UCSD-AML1 (cell line): ENCODE results near the gene MTFR1L.

ENCODE experiments used
- DNase-seq: peaks from one replicate; lab custom pipeline; 2025; ENCODE audit not compliant: unreplicated experiment; lab: John Stamatoyannopoulos, UW

The MTFR1L gene

GRCh38 chr1:25861316-25862286, 41.8 kb downstream of the MTFR1L start:
- peak; percentile 83 for DNase-seq

DNA sequence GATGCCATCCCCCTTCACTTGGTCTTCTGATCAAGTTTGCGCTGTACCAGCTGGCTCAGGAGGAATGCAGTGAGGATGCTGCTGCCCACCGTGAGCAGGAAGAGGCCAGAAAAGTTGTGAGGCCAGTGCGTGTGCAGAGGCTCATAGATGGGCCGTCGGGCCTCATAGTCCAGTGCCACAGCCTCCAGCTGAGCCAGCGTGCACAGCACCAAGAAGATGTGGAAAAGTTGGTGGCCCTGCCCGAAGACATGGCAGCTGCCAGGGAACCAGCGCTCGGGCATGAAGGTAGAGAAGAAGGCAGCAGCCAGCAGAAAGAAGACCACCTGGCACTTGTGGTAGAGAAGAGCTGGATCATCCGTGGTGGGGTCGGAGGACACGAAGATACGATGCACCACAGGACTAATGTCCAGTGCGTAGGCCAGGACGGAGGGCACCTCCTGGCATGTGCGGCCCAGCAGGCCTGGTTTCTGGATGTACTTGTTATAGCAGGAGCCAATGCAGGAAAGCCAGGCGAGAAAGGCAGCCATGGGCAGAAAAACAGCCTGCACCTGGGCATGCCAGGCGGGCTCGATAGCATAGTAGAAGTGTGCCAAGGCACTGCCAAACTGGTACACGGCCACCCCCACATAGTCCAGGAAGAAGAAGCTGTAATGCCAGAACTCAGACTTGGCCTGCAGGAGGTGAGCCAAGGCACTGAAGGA, 43.2 kb downstream of the MTFR1L start:
- no peak for DNase-seq

DNA sequence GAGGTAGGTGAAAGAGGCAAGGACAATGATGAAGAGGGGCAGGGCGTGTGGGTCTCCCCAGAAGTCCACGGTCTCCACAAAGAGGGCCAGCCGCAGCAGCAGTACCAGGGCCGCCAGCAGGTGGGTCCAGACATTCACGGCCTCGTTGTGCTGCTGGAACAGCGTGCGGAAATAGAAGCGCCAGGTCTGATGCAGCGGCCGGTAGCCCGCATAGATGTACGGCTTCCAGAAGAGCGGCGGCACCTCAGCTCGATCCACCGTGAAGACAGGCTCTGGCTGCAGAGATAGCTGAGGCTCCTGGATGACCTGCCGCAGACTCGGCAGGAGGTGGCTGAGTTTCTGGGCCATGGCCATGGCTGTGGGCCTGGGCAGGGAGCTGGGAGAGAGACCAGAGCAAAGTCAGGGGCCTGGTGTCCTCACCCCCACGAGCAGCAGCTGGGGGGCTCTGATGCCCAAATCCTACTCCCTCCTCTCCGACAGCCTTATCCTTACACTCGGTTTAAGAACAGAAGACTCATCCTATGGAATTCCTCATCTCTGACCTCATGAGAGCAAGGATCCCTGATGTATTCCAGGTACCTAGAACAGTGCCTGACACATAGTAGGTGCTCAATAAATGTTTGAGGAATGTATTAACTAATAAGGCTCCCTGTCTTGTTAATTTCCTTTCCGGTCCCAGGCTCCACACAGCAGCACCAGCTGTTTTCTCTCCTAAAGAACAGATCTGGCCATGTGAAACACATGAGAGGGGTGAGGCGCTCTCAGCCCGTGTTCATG, 43.9 kb downstream of the MTFR1L start:
- no peak for DNase-seq

DNA sequence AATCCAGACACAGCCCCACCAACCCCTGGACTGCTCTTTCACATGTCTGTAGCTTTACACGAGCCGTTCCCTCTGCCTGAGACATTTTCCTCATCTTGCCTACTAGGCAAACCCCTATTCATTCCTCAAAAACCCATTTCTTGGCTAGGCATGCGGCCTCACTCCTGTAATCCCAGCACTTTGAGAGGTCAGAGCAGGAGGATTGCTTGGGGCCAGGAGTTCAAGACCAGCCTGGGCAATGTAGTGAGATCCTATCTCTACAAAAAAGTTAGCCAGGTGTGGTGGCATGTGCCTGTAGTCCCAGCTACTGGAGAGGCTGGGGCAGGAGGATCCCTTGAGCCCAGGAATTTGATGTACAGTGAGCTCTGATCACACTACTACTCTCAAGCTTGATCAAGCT, 44.7 kb downstream of the MTFR1L start:
- no peak for DNase-seq

DNA sequence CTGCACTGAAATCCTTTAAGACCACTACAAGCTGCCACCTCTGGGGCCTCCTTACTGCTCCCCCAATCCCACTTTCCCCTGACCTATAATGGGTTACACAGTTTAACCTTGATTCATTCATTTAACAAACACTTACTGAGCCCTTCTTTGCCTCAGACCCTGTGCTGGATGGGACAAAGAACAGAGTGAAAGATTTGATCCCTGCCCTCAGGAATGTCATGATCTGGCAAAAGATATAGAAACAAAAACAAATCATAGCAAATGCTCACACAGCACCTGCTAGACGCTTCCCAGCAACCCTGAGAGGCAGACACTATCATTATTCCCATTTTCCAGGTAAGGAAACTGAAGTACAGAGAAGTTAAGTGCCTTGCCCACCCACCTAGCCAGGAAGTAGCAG, 46.5 kb downstream of the MTFR1L start:
- no peak for DNase-seq

GRCh38 chr1:25867210-25867991, 47.6 kb downstream of the MTFR1L start:
- no peak for DNase-seq

GRCh38 chr1:25869909-25870606, 50.3 kb downstream of the MTFR1L start:
- no peak for DNase-seq

DNA sequence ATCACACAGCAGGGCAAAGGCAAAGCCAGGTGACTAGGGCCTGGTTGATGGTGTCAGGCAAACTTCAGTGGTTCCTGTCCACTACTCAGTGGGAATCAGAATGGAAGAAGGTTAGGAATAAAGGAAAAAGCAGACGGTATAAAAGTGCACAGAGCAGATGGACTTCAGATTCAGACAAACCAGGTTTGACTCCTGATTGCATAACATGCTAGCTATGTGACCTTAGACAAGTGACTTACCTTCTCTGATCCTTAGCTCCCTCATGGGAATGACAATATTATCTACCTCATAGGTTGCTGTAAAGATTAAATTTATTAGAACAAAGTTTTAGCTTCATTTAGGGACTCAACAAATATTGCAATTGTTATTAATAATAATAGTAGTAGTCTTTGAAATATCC, 50.9 kb downstream of the MTFR1L start:
- DNase-seq: no peak

DNA sequence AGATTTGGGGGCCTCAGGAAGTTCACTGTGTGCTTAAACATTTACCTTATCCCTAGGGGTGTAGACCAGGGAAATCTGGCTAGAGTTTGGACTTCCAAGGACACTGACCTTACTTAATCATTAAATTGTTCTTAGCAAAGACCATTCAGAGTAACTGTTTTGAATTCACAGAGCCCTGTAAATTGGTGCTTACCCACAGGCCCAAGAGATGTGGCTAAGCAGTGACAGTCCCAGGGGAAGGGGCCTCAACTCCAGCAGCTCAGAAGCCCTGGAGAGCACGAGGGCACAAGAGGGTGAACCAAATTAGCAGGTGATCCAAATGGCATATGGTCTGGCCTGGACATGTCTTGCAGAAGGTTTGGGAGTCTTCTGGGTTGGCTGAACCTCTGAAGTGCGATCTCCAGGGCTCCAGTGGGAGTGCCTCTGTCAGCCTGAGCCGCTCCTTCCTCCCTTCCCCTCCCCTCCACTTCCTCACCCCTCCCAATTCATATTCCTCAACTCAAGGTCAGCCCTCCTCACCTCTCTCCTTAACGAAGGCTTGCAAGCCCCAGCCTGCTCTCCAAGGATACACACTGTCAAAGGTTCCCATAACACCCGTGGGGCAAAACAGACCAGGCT, 51.4 kb downstream of the MTFR1L start:
- peak; percentile 53 for DNase-seq

DNA sequence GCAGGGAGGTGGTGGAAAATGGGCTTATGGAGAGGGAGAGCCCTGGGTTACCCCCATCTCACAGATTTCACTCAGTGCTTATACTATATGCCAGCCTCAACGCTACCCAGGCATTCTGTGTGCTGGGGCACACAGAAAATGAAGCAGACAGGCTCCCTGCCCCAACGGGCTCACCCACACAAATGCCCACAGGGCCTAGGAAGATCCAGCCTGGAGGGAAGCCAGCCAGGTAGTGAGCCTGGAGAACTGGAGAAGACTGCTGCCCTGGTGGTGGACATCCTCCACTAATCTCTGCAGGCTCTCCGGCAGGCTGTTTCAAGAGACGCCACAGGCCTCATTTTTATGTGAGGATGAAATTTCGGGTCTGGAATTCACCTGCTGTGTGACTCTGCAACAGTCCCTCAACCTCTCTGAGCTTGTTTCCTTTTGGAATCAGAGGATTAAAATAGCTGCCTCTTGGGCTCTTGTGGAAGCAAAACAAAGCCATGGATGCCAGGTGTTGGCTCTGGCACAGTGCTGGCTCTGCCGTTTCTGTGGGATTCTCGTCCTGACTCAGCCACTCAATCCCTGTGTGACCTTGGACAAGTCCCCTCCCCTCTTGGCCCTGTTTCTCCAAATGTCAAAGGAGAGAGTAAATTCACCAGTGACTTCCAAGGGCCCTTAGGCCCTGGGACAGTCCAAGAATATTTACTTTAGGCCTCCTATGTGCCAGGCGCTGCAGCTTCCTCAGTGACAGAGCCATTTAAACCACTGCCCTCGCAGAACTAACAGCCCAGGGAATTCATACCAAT, 52.1 kb downstream of the MTFR1L start:
- no peak for DNase-seq

DNA sequence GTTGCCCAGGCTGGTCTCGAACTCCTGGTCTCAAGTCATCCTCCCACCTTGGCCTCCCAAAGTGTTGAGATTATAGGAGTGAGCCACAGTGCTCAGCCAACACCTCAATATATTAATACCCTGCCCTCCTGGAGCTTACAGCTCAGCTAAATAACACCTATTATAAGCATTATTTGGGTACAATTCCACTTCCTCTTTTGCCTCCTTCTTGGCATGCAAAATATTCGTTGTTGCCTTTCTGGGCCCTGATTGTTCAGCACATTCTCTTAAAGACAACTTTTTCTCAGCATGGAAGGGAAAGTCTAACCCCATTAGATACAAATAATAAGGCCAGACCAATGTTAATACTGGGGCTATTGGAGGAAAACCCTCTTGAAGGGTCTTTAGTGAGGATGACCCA, 53.0 kb downstream of the MTFR1L start:
- no peak for DNase-seq

- DNase-seq: no peak
These were observed 53.4 kb downstream of the MTFR1L start for GRCh38 chr1:25873120-25873519.

GRCh38 chr1:25874209-25874608, 54.5 kb downstream of the MTFR1L start:
- DNase-seq: no peak

- no peak for DNase-seq
These were observed 54.9 kb downstream of the MTFR1L start for GRCh38 chr1:25874635-25875153.

DNA sequence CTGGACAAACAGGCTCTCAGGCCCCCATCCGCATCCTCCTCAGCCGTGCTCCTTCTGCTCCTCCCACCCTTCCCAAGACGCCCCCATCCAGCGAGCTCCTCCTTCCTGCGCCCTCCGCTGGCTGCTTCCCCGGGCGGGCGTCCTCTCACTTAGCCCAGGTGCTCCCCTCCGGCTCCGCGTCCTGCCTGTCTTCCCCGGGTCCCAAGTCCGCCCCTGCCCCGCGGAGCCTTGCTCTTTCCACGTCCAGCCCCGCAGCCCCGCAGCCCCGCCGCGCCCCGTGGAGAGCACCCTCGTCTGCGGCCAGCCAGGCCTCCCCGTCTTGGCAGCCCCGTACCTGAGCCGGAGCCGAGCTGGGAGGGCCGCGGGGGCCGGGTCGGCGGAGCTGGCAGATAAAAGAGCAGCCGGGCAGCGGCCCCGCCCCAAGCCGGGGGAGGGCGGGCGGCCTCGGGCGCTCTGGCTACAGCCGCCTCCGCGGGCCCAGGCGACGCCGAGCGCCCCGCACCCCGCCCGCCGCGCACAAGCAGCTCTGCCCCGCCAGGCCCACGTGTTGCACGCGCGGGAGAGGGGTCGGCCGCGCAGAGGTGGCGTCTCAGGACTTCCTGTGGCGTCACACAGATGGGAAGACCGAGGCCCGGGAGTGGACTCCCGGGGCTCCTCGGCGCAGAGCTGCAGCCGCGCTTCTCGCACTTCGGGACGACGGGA, 55.6 kb downstream of the MTFR1L start, which contains the start of gene PAQR7:
Gene PAQR7, minus strand, starts transcription at position 555 of the 702 bp plus-strand sequence. CDS start 11,869 bp downstream, outside the sequence.
- peak; percentile 63 for DNase-seq

DNA sequence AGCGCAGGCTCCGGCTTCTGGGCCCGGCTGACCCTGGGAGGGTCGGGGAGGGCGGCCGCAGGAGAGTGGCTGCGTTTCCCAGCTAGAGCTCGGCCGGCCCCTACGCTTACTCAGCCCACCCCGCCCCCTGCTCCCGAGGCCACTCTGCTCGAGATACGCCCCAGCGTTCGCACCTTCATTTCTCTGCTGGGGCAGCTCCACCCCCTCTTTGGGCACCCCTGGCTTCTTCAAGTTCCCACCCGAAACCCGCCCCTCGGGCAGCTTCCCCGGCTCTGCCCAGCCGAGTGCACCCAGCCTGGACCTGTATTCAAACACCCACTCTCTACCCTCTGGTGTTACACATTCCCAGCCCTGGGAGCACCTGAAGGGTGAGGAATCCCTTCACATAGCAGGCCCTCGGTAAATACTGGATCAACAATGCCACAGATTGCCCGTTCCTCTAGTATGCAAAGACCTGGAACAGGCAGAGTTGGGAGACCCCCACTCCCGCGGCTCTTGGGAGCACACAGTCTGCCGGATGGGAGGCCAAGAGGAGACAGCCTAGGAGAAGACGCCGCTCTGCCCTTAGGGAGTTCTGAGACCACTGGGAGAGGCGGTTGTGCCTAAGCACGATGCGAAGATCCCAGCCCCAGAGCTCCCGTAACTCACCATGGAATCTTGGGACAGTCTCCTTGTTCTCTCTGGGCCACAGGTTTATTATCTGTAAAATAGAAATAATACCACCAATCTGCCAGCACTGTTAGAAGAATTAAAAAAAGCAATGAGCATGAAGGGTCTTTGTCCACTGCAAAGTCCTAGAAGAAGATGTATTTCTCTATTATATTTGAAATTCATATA, 56.3 kb downstream of the MTFR1L start:
- no peak for DNase-seq

DNA sequence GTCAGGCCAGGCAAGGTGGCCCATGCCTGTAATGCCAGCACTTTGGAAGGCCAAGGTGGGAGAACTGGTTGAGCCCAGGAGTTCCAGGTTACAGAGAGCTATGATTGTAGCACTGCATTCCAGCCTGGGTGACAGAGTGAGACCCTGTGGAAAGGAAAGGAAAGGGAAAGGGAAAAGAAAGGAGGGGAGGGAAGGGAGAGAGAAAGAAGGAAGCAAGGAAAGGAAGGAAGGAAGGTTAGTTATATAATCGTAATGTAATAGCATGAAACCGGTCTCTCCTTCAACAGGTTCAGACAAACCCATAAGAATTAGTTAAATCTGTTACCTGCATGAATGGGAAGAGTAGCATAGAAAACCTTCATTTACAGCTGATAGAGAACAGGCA, 56.9 kb downstream of the MTFR1L start:
- no peak for DNase-seq
